HG03045 (cell line): ENCODE data around the gene MCM5.
"Not testable (repeated sequence)": the region's sequence is repeated elsewhere in the genome, so short reads cannot be mapped to it uniquely, and the experiment has no call there.

ENCODE experiments used
- ATAC-seq: cut with Tn5 transposase; IDR thresholded peaks from one replicate; pipeline ENCODE4 v1.9.1; 2021; ENCODE audit warnings: mild to moderate bottlenecking, moderate library complexity; ENCODE audit not compliant: unreplicated experiment

The MCM5 gene

DNA sequence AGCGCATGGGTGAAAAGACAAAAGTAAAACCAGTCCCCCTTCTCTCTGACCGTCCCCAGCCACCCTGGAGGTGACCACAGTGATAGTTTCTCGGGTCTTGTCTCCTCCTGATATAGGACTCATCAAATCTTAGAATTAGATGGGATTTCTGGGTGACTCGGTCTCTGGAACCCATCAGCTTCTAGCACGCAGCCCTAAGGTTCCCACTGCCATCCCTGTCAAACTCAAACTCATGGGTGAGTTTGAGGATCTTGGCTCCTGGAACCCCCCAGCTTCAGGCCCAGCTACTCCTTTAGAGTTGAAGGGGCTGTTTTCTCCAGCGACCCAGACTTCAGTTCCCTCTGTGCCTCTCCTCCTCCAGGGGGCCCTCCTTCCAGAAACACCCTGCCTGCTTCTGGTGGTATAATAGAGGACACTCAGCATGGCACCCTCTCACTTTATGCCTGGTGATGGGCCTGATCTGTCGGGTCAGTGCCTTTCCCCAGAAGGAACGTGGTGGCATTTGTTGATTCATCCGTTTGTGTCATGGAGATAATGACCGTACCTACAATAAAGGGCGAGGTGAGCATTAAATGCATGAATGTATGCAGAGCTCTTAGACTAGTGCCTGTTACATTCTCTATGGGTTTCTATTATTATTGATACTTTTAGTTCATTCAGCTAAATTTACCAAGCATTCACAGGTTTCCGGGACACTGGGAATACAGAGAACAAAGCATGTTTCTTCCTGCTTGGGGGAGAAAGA lies 31.7 kb downstream of the MCM5 start:
- ATAC-seq = no peak

DNA sequence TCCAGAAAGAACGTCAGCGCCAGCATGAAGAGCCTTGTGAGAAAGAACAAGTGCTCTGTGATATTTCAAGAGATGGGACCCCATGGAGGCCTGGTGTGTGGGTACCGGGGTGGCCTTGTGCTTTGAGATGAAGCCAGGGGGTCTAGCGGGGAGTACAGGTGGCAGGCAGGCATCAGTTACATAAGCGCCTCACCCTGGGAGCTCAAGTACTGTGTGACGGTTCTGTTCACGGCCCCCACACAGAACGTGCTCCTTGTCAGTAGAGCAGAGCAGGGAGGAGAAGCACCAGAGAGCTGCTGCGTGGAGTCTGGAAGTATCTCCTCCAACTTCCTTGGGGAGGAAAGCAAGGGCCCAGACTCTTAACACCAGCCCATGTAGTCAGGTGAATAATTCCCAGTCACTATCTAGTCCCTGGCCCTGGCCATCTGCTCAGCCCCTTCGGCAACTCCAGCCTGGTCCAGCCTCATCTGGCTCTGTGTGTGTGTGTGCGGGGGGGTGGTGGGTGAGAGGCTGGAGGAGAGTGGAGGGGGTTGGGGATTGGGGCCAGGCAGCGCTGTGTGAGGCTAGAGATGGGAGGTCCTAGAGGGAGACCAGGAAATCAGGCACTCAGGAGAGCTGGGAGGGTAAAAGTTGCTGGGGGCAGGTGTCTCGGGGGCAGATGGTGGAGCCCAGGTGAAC lies 32.4 kb downstream of the MCM5 start:
- no peak for ATAC-seq

DNA sequence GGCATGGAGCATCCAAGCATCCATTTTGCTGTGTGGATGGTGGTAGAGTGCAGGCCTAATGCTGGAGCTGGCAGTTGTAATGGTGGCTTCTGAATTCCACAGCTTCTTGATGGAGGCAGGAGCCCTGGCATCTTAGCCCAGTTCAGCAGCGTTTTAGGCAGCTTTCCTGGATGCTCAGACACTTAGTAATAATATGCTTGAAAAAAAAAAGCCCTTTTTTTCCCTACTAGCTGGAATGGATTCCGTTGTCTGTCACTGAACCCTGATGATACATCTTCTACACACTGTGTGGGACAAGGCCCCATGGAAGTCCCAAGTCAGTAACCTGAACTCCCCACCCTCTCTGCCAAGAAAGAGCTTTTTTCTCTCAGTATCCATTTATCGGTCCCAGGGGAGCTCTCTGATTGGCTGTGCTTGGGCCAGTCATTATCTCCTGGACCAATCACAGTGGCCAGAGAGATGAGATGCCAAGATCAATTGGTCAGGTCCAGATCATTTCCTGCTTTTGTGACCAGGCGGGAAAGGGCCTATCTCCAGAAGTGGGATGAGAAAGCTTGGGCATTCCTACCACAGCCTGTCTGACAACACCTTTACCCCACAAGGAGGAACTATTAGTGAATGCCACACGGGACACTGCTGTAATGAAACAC lies 34.2 kb downstream of the MCM5 start:
- no peak for ATAC-seq

DNA sequence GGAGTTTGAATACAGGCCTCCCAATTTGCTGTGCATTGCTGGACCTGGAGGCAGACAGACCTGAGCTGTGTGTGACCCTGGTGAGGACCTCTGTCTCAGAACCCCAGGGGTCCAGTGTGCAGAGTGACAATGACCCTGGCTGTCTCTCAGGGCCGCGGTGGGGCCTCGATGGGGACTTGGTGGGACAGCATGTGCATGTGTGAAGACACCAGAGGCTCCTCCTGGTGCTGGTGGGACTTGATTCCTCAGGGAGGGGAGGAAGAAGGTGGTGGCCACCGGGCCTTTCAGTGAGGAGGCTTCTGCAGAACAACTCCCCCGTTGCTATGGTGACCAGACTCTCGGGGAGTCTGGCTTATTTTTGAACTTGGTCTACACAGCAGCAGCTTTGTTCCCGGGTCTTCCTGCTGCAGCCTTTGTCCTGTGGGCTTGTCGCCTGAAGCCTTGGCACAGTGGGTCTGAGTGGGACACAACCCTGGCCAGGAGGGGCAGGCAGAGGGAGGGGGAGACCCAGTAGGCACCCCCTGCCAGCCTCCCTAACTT lies 35.3 kb downstream of the MCM5 start:
- no peak for ATAC-seq

DNA sequence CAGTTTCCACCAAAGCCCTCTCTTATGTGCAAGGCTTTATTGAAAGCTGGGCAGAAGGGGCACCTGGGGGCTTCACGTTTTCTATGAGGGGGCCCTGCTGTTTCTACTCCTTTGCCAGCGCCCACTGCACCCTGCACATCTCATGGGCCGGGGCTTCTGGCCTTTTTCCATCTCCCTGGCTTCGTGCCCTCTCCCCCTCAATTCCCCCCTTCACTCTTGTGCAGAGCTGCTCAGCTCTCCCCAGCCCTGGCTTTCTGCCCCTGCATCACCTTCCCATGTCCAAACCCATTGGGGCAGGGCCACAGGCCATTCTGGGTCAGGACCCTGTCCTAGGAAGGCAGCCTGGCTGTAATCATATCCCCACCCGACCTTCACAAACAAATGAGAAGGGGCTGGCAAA lies 36.5 kb downstream of the MCM5 start:
- no peak for ATAC-seq

DNA sequence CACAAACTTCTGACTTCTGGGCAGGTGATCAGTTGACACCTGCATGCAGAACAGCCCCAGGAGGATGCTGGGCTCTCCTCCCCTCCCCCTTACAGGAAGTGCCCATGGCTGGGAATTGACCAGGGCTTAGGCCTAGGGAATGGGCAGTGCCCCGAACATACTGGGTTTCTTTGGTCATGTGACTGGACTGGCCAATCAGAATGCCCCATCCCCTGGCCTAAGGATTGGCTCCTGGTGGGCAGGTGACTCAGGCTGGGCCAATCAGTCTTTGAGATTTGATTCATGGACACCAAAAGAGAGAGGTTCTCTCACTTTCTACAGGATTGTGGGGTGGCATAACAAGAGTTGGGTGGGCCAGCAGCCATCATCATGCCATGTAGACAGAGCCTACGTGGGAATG lies 37.1 kb downstream of the MCM5 start:
- no peak for ATAC-seq

DNA sequence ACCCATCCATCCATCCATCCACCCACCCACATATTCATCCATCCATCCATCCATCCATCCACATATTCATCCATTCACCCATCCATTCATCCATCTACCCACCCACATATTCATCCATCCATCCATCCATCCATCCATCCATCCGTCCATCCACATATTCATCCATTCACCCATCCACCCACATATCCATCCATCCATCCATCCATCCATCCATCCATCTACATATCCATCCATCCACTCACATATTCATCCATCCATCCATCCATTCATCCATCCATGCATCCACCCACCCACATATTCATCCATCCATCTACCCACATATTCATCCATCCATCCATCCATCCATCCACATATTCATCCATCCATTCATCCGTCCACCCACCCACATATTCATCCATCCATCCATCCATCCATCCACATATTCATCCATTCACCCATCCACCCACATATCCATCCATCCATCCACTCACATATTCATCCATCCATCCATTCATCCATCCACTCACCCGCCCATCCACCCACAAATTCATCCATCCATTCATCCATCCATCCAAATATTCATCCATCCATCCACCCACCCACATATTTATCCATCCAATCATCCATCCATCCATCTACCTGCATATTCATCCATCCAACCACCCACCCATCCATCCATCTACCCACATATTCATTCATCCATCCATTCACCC lies 38.9 kb downstream of the MCM5 start:
- not testable (repeated sequence) for ATAC-seq

DNA sequence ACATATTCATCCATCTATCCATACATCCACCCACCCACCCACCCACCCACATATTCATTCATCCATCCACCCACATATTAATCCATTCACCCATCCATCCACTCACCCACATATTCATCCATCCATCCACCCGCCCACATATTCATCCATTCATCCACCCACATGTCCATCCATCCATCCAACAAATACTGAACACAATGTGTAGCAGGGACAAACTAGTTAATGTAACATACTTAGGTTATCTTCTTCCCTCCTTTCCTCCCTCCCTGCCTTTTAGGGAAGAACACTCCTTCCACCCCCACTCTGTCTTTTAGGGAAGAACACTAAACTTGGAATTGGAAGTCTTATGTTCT lies 39.4 kb downstream of the MCM5 start:
- no peak for ATAC-seq

DNA sequence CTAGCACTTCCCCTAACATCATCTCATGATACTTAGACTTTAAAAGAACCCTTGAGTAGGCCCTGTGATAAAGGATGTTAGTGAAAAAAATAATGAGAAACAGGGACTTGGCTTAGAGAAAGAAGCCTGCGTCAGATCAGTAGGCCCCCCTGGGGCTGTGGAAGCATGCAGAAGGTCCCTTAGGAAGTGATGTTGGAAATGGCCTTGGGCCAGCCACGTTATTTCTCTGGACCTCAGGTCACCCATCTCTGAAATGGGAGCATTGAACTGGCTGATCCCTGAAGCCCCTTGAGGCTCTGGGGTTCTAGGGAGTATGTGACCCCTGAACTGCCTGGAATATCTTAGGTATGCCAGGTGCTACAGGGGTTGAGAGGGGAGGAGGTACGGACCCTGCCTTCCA lies 40.2 kb downstream of the MCM5 start:
- no peak for ATAC-seq

DNA sequence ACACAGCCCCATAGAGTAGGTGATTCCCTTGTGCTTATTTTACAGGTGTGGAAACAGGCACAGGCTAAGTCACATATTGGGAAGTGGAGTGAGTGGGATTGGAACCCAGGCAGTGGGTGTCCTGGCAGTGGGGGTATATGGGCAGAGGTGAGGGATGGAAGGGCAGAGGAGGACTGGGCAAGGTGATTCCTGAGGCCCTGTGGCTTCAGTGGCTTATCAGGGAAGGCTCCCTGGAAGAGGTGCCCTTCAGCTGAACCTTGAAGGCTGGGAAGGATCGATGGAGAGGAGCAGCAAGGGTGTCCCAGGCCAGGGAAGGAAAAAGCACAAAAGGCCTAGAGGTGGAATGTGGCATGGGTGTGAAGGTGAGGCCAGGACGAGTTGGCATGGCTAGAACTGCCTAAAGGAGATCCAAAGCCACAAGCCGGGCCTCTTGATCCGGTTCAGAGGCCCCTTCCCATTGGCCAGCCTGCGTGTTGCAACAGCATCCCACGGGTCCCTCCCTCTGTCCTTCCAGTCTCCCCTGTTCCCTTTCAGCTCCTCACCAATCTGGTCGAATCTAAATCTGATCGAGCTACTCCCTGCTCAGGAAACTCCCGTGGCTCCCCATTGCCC lies 41.7 kb downstream of the MCM5 start:
- ATAC-seq = no peak

DNA sequence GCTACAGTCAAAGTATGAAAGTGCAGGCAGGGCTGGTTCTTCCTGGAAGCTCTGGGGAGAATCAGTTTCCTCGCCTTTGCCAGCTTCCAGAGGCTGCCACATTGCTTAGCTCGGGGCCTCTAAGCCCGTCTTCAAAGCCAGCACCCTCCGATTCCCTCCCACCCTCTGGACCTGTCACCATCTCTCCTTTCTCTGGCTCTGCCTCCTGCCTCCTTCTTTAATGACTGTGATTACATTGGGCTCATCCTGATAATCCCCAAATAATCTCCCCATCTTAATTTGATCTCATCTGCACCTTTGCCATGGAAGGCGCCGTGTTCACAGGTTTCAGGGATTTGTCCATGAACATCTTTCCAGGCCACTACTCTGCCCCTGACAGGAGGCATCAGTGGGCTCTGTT lies 42.5 kb downstream of the MCM5 start:
- ATAC-seq = no peak

DNA sequence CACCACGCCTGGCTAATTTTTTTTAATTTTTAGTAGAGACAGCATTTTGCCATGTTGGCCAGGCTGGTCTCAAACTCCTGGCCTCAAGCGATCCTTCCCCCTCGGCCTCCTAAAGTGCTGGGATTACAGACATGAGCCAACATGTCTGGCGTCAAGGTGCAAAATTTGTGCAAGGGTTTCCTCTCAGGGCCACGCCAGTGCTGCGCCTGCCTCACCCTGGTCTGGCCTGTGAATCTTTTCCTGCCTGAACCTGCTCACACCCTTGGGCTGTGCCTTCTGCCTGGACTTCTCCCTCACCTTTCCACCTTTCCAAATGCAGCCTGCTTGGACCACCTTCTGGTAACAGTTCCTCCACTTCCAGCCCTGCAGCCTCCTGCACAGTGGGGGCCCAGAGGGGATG lies 43.4 kb downstream of the MCM5 start:
- no peak for ATAC-seq

DNA sequence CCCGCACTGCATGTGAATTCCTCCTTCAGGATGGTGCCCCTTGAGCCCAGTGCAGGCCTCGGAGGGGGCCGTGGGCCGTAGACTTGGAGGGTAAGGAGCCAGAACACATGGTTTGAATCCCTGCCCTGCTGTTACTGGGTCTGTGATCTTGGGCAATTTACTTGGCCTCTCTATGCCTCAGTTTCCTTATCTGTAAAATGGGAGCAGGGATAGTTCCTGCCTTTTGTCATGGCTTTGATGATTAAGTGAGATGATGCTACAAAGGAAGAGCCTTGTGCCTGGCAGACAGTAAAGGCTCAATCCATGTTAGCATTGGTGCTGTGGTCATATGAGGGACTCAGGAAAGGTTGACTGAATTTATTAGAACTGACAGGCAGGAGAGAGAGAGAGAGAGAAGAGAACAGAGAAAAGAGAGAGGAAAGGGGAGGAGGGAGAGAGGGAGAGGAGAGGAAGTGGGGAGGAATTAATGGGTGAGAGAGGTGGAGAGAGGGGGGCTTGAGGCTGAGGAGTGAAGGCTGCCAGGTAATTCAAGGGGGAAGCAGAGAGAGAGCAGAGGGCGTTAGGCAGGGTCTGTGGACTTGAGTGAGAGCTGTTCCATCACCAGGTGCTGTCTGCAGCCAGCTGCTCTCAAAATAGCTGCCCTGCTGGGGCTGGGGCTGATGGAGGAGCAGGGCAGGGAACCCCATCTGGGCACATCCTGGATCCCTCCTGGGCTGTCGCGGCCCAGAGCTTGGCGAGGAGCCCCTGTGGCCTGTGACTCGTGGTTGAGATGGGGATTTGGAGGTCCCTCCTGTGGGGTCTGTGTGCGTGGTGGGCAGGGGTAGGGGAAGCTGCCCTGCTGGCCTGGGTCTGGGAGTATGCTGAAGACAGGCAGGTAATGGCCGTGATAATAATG lies 44.1 kb downstream of the MCM5 start:
- ATAC-seq = no peak

DNA sequence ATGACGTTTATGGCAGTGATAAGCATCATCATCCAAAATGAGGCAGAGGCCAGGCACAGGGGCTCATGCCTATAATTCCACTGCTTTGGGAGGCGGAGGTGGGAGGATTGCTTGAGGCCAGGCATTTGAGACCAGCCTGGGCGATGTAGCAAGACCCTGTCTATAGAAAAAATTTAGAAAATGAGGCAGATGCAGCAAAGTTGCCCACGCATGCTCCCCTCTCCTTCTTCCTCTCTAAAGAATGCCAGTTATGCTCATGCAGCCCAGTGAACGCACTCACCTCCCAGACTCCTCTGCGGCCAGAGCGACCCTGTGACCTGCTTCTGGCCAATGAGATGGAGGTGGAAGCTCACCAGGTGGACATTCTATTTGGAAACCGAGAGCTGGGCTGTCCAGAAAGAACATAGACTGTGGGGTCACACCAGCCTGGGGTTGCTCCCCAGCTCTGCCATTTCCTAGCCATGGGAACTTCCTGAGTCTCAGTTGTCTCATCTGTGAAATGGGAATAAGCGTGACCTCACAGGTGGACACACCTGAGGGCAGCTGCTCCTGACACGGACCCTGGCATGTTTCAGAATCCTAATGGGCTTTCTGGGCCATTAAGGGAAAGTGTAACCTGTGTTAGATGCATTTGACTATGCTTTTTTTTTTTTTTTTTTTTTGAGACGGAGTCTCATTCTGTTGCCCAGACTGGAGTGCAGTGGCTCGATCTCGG lies 44.9 kb downstream of the MCM5 start:
- ATAC-seq = no peak

DNA sequence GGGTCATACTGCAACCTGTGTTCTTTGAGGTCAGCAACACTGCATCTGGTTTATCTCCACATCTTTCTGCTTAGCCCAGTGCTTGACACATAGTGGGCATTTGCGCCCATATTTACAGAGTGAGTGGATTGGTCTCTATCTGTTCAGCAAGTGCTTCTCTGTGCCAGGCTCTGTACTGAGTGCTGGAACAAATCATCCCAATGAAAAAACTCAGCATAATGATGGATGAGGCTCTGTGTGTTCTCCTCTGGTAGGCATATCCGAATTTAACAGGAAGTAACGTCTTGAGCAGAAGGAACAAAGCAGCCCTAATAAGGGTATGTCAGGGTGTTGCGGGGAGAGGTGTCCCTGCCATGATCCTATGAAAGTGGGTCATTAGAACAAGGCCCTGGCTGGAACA lies 46.0 kb downstream of the MCM5 start:
- ATAC-seq = no peak

DNA sequence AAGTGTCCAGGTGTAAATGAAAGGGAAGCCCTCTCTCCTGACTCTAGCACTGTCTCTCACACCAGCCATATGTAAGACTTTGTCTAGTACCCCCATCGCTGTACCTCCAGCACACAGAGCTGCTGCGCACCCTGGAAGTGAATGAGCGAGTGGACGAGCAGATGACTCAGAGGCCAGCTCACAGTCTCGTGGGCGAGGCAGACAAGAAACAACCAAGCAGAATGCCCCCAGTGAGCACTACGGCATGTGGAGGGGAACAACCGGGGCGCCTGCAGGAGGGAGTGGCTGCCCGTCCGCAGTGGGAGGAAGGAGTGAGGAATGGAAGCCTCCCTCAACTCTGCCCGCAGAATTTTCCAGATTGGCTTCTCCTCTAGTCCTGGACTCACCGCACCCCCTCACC lies 46.4 kb downstream of the MCM5 start:
- ATAC-seq = no peak

DNA sequence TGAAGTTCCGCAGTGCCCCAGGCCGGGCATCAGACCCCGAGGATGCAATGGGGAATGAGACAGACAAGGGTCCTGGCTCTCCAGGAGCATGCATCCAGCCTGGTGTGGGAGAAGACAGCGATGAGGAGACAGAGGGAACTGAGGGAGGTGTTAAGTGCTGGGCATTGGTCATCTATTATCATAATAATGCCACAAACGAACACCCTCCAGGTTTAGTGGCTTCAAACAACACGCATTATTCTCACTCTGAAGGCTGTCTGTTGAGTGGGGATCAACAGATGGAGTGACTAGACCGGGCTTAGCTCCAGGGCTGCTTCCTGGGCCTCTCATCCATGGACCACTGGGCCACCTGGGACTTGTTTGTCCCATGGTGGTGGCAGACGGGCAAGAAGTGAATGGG lies 48.6 kb downstream of the MCM5 start:
- ATAC-seq = no peak

DNA sequence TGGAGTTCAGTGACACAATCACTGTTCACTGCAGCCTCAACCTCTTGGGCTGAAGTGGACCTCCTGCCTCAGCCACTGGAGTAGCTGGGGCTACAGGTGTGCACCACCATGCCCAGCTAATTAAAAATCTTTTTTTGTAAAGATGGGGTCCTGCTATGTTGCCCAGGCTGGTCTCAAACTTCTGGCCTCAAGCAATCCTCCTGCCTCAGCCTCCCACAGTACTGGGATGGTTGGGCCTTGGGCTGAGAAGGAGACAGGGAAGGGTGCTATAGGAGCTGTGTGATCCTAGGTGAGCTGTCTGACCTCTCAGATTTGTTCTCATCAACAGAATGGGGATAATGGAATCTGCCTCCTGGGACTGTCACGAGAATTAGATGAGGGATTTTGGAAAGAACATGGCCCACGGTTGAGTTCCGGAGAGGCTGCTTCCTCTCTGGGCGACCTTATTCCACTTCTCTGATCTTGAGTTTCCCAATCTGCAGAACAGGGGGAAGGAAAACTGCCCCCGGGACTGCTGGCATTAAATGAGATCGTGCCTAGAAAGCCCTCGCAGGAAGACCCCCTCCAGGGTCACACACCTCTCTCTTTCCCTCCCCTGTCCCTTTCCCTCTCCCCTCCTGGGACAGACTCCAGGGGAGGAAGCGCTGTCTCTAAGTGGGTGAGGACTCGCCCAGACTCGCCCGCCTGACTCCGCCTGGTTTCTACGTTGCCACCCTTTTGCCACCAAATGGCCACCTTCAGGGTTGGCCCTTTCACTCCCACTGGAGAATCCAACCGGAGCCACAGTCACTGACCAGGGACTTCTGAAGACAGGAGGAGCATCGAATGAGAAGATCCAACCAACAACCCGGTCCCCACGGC lies 50.1 kb downstream of the MCM5 start:
- no peak for ATAC-seq
